Astrocyte (in vitro differentiated cells and primary cell): ENCODE data around the gene SGCA.

Experiments
- EZH2 ChIP-seq: IDR thresholded peaks from 2 replicates; pipeline ENCODE4 v1.6.1; 2012; ENCODE audit warnings: mild to moderate bottlenecking, low read length, inconsistent platforms; ENCODE audit not compliant: insufficient read depth
- TF ChIP-seq, protein P1 (sequence below): IDR thresholded peaks from 2 replicates; pipeline ENCODE4 v1.5.1; 2011; ENCODE audit warnings: low read depth, mild to moderate bottlenecking, inconsistent platforms, low read length, moderate library complexity; ENCODE audit not compliant: insufficient read depth

DNA sequence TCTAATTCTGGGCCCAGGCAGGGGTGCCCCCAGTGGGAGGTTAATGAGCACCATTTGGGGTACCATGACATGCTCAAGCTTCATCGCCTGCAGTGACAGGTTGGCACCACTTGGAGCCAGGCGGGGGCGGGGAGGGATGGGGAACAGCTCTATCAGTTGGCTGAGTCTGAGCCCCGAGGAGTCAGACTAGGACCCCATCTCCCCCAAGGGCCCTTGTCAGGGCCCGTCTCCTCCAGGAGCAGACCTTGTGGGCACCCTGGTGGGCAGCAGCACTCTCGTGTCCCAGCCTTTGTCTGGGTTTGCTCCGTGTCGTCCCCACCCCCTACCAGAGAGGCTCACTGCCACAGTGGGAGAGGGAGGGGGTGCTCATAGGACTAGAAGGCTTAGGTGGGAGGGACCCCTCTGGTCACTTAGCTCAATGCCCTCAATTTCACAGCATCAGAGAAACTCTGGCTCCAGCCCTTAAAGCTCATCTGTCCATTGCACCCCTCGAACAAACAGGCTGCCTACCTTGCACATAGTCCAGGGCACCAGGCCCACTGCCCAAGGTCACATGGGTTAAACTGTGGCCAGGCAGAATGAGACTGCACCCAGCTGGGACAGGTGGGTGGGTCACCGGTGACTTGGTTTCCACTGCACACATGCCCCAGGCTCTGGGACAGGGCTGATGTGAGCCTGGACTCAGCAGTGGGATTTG, 19.4 kb upstream of the SGCA start:
- TF ChIP-seq, protein P1, sequence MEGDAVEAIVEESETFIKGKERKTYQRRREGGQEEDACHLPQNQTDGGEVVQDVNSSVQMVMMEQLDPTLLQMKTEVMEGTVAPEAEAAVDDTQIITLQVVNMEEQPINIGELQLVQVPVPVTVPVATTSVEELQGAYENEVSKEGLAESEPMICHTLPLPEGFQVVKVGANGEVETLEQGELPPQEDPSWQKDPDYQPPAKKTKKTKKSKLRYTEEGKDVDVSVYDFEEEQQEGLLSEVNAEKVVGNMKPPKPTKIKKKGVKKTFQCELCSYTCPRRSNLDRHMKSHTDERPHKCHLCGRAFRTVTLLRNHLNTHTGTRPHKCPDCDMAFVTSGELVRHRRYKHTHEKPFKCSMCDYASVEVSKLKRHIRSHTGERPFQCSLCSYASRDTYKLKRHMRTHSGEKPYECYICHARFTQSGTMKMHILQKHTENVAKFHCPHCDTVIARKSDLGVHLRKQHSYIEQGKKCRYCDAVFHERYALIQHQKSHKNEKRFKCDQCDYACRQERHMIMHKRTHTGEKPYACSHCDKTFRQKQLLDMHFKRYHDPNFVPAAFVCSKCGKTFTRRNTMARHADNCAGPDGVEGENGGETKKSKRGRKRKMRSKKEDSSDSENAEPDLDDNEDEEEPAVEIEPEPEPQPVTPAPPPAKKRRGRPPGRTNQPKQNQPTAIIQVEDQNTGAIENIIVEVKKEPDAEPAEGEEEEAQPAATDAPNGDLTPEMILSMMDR, result no peak
- TF ChIP-seq EZH2, result no peak
